GM19193 (cell line): Measurements from ENCODE around the gene LCN12.

Source experiments
- POLR2A ChIP-seq: IDR thresholded peaks from 4 replicates; pipeline ENCODE4 v1.6.1; 2011; ENCODE audit not compliant: insufficient read depth, insufficient read length; ENCODE audit errors: extremely low read depth

Gene LCN12, protein sequence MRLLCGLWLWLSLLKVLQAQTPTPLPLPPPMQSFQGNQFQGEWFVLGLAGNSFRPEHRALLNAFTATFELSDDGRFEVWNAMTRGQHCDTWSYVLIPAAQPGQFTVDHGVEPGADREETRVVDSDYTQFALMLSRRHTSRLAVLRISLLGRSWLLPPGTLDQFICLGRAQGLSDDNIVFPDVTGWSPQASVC

DNA sequence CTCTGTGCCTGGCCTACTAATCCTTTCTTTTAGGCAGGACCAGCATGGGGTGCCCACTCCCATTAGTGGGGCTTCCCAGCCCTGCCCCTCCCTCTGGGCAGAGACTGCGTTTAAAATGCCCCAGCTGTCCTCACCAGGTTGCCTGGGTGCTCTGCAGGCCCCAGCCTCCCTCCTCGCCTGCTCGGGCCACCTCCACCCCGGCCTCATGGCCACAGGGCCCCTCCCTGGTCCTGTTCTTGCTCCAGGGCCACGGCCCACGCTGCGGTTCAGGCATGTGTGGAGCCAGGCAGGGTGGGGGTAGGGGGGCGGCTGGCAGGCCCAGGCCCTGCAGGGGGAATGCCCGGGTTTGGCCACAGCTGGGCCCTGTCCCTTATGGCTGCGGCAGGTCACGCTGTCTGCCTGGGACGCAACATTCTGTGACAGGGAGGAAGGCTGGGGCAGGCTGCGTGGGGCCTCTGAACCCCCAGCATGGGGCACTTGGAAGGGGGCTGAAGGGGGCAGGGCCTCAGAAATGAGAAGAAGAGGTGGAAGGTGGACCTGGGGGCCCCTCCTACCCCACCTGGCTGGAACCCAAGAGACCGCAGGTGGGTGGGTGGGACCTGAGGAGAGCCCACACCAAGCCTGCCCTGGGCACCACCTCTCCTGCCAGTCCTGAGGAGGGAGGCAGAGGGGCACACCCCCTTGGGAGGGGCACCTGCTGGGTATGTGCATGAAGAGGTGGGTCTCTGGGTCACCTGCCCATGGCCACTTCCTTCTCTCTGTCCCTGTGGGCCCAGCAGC, at the start of gene LCN12:
TSS of gene LCN12 (plus strand) at position 733 of the 780 bp plus-strand sequence. CDS start 55 bp downstream, outside the sequence.
- TF ChIP-seq POLR2A: no peak

DNA sequence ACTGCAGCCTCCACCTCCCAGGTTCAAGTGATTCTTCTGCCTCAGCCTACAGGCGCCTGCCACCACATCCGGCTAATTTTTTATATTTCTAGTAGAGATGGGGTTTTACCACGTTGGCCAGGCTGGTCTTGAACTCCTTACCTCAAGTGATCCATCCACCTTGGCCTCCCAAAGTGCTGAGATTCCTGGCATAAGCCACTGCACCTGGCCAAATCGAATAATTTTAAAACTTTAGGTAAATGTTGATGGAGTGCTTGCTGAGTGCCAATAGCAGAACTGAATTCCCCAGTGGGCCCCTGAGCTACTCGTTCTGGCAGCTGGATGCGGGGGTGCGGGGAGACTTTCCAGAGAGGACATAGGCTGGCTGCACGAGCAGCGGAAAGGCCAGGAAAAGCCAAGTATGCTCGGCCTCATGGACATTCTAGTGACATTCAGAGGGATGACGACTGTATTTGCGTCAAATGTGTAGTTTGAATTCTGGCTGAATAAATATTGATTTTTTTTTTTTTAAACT, 49.0 kb upstream of the LCN12 start:
- no peak for TF ChIP-seq POLR2A

DNA sequence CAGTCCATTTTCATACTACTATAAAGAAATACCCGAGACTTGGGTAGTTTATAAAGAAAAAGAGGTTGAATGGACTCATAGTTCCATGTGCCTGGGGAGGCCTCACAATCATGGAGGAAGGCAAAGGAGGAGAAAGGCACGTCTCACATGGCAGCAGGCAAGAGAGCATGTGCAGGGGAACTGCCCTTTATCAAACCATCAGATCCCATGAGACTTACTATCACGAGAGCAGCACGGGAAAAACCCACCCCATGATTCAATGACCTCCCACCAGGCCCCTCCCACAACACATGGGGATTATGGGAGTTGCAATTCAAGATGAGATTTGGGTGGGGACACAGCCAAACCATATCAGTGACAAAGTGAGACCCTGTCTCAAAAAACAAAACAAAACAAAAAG, 45.8 kb upstream of the LCN12 start:
- no peak for TF ChIP-seq POLR2A

DNA sequence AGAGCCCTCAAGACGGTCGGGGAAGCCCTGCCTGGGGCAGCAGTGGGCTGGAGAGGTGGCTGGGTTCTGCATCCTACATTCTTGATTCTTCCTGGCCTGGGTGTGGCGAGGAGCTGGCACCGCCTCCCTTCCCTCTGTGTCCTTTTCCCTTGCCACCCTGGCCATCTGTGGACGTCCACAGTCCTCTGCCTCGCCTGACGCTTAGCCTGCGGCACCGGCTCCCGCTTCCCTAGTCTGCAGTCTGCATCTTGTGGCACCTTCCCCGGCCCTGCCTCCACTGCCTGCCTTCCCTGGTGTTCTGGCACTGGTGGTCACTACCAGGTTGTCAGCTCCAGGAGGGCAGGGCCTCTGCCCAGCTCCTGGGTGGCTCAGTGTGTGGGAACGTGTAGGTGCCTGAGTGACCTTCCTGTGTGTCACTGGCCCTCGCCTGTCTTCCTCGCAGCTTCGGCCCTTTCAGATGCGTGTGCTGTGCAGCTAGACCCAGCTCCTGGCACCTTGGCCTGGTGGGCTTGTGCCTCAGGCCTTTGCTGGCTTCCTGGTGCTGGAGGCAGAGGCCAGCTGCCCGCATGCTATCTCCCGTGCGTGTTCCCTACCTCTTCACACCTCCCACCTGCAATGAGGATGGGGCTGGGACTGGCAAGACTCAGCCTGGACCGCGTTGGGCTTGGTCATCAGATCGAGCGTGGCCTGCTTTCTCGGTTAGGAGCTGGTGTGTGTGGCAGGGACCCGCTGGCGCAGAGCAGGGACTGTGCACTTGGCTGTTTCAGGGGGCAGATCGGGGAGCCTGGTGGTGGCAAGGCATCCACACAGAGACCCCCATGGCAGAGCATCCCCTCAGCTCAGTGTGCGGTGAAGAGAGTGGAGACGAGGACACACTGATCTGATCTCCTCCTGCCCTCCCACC, 44.8 kb upstream of the LCN12 start:
- no peak for TF ChIP-seq POLR2A

DNA sequence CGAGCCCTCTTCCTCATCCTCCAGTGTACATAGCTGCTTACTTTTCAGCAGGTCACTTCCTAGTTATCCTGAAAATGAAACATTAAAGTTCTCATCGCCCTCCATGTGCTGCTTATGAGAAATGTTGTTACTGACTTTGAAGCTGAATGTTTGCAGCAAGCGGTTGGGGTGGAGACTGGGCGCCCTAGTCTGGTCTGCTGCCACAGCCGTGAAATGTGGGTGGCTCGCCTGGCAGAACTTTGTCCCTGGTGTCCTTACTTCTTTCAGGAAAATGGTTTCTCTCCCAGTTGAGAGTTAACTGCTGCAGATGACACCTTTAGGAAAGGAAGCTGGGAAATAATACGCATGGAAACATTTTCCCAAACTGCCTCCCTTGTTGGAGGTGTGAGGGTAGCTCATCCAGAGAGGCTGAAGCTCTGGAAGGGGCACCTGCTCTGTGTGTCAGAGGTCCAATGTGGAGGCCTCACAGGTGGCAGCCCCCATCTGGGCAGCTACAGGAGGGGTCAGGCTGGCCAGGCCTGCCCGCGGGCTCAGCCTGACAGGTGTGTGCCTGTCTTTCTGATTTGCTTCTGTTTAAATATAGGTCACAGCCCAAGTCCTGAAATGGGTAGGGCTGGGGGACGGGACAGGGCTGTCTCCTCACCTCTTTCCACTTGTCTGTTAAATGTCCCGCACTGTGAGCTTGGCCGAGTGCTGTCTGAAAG, 41.7 kb upstream of the LCN12 start:
- no peak for TF ChIP-seq POLR2A

DNA sequence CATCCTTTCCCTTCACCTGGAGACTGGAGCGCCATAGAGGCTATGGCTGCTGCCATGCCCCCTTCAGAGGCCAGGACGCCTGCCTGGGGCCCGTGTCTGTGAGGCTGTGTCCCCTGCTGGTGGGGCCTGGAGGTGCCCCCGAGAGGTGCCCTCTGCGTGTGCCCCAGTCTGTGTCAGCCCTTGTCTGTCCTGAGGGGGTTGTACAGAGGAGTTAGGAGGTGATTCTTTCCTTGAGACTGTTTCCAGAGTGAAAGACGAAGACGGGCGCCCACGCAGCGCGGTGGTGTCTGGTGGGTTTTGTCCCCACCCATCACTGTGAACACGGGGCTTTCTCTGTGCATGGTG, 41.2 kb upstream of the LCN12 start:
- TF ChIP-seq POLR2A: no peak

DNA sequence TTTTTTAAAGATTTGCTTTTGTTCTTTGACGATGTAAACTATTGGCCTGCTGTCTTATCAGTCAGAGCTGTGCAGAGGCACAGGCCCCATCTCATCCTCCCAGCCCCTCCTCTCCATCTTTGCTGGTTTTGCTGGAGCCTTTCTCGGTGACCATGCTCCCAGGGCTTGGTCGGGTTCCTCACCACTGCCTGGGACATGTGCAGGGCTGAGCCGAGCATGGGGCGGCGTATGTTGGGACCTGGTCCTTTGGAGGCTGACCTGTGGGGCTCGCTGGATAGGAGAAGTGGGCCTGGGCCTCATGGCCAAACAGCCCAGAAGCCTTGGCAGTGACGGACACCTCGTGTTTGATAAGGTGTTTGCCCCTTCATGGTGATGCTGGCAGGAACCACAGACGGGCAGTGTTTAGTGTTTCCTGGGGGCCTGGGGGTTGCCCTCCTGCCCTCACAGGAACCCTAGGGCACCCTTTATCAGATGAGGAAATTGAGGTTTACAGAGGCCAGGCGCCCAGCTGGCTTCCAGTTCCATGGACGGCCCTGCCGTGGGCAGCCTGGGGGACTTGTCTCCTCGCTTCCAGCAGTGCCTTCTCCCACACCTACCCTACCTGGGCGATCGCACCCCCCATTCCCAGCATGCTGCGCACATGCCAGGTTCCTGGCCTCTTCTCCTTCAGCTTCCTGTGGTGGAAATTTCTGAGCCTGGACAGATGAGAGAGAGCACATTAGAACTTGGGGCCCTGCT, 38.2 kb upstream of the LCN12 start:
- no peak for TF ChIP-seq POLR2A

DNA sequence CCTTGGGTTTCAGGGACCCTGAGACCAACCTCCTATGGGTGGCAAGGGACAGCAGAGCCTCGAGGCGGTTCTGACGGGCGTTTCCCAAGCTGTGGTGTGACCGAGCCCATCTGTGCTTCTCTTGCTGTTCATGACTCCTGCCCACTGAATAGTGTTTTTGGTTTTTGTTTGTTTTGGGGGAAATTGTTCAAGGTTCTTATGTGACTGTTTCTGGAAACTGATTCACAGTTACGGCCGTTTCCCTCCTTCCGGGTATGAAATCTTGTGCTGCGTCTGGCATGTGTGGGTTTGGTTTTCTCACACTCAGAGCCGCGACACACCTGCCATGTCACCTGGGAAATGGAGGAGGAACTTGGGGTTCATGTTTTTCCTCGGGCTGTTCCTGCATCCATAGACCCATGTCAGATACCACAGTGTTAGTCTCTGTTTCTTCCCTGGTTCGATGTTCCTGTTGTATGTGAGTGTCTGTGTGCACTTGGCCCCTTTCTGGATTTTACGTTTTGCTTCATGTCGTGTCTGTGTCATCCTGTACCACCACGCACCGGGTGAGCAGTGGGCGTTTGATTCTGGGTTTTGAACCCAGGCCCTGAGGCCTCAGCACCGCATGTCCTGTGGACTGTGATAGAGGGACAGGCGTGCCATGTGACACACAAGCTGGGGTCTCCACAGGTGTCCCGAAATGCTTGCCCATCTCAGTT, 36.3 kb upstream of the LCN12 start:
- TF ChIP-seq POLR2A: no peak

DNA sequence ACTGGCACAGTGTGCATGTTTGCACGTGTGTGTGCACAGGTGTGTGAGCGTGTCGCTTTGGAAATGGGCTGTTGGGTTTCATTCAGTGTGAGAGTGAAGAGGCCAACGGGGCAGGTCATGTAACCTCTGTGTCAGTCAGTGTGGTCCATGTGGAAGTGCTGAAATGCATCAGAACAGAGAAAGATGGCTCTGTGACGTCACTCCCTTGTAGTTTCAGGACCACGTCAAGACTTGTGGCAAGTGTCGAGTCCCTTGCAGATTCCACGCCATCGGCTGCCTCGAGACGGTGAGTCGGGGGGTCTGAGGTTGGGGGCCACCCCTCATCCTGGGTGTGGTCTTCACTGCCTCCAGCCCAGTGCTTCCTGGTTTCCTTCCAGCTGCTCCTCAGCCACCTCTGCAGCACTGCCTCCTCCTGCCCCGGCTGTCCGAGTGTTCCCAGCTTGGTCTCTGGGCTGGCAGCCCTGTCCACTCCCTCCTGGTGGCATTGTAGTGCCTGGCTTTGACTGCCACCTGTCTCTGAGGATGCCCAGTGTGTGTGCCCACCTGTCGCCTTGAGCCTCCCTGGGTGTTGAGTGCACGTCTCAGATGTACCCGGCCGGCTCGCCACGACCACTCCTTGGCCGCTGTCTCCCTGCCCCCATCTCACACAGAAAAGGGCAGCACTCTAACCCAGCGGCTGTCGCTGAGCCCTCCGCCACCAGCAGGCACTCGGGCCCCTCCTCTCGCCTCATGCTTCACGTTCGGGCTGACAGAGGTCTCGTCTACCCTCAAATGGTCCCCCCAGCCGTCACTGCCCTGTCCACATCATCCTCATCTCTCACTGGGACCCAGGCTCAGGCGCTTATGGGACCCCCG, 35.5 kb upstream of the LCN12 start:
- no peak for TF ChIP-seq POLR2A

DNA sequence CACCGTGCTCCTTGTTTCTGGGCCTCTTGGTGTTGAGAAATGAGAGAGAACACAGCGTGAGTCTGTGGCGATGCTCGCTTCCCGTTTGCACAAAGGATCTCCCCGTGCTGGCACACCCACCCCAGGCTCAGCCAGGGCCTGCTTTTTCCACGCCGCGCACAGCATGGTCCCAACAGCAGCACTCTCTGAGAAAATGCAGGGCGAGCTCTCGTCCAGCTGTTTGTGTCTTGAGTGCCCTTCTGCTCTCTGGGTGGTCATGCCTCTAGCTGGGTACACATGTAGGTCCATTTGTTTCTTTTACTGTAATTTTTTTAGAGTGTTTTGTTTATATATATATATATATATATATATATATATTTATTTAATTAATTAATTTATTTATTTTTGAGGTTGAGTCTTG, 34.2 kb upstream of the LCN12 start:
- no peak for TF ChIP-seq POLR2A

DNA sequence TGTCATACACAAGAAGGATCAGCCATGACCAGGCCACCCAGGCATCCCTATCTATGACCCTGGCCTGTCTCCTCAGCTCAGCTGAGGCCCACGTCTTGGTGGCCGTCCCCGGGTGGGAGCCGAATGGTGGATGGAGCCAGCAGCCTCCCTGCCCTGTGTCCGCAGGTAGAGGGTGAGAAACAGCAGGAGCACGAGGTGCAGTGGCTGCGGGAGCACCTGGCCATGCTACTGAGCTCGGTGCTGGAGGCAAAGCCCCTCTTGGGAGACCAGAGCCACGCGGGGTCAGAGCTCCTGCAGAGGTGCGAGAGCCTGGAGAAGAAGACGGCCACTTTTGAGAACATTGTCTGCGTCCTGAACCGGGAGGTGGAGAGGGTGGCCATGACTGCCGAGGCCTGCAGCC, 32.0 kb upstream of the LCN12 start:
- TF ChIP-seq POLR2A: no peak

DNA sequence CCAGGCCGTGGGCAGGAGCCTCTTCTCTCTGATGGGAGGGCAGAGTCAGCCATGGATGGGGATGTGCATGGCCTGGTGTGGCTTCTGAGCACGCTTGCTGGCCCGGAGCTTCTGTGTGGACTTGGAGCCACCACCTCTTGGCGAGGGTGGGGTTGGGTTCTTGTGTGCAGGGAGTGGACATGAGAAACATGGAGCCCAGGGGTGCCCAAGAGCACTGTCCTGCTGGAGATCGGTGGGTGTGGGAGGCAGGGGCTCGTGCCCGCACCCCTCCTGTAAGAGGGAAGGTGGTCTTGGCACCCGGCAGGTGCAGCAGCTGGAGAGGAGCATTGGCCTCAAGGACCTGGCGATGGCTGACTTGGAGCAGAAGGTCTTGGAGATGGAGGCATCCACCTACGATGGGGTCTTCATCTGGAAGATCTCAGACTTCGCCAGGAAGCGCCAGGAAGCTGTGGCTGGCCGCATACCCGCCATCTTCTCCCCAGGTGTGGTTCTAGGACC, 31.3 kb upstream of the LCN12 start:
- TF ChIP-seq POLR2A: no peak
